H1 (cell line): ENCODE results near the gene ABCG8. TPM values are rescaled to one million over a fixed set of nuclear protein-coding genes. Genes with fewer than 3 reads are reported as not detected.

Source experiments
- CTCF ChIA-PET: fragments of 300-600 bp; sonication (Branson Sonifier 250); formaldehyde crosslinking; loops from one replicate; lab custom pipeline; 2021; ENCODE audit not compliant: partially characterized antibody; lab: Charles Lee
- POLR2A ChIA-PET: fragments of 300-600 bp; sonication (Branson Sonifier 250); formaldehyde crosslinking; loops from one replicate; lab custom pipeline; 2021; ENCODE audit warnings: inconsistent platforms; ENCODE audit not compliant: partially characterized antibody; lab: Charles Lee
- DNase-seq, 2 experiments: peaks; one replicate each; pipeline versions ENCODE4 v3.0.0 to v3.0.0-alpha.2; 2010 to 2022; ENCODE audit warnings: low spot score in 2 of 2, low read depth in 1 of 2, mixed read lengths in 1 of 2
- FAIRE-seq: peaks from 2 replicates; lab custom pipeline; 2011; peaks lifted over from hg19 to GRCh38; lab: Jason Lieb, UNC
- H2AFZ ChIP-seq: 2 replicates; pipeline ENCODE4 v1.8.1; 2012; ENCODE audit warnings: low read length, inconsistent platforms
- H2AK5ac ChIP-seq: 2 replicates; pipeline ENCODE4 v1.6.1; 2013; ENCODE audit warnings: low read depth, low read length
- H2BK120ac ChIP-seq: replicated peaks from 2 replicates; pipeline ENCODE3; 2013; ENCODE audit warnings: low read depth, low read length, inconsistent platforms
- H2BK12ac ChIP-seq: 2 replicates; pipeline ENCODE4 v1.6.1; 2013; ENCODE audit warnings: low read depth, low read length
- H2BK15ac ChIP-seq: 2 replicates; pipeline ENCODE4 v1.6.1; 2013; ENCODE audit warnings: low read length
- H2BK20ac ChIP-seq: 2 replicates; pipeline ENCODE4 v1.6.1; 2013; ENCODE audit warnings: low read length
- H2BK5ac ChIP-seq: 2 replicates; pipeline ENCODE4 v1.6.1; 2013; ENCODE audit warnings: low read depth, low read length
- H3K14ac ChIP-seq: 2 replicates; pipeline ENCODE4 v1.6.1; 2013; ENCODE audit warnings: inconsistent platforms; ENCODE audit not compliant: insufficient read length
- H3K18ac ChIP-seq: 2 replicates; pipeline ENCODE4 v1.6.1; 2013; ENCODE audit warnings: low read length; ENCODE audit errors: extremely low read depth
- H3K23ac ChIP-seq: 2 replicates; pipeline ENCODE4 v1.6.1; 2013; ENCODE audit warnings: inconsistent platforms; ENCODE audit not compliant: insufficient read length
- H3K23me2 ChIP-seq: 2 replicates; pipeline ENCODE4 v1.6.1; 2013; ENCODE audit warnings: low read depth, low read length
- H3K27ac ChIP-seq: 2 replicates; pipeline ENCODE4 v1.6.1; 2011; ENCODE audit warnings: low read depth, low read length, inconsistent platforms
- H3K27me3 ChIP-seq, 4 experiments: replicated peaks in 1 of 4; 1 replicate in 1 of 4; 2 replicates in 3 of 4; pipeline versions ENCODE4 v1.6.1 to v1.8.1; 2011 to 2013; ENCODE audit warnings: low read length in 3 of 4, mild to moderate bottlenecking in 3 of 4, inconsistent platforms in 2 of 4, mixed read lengths in 2 of 4, moderate library complexity in 1 of 4; ENCODE audit not compliant: control insufficient read depth in 3 of 4, insufficient read depth in 3 of 4; ENCODE audit errors: extremely low read depth in 1 of 4
- H3K36me3 ChIP-seq, 4 experiments: 2 replicates each; pipeline versions ENCODE4 v1.6.1 to v1.8.1; 2011 to 2013; ENCODE audit warnings: mild to moderate bottlenecking in 4 of 4, low read length in 3 of 4, moderate library complexity in 2 of 4, control low read depth in 1 of 4, inconsistent platforms in 1 of 4; ENCODE audit not compliant: insufficient read depth in 4 of 4, control insufficient read depth in 2 of 4
- H3K4ac ChIP-seq: replicated peaks from 2 replicates; pipeline ENCODE3; 2013; ENCODE audit warnings: low read length, low read depth, mixed read lengths, inconsistent platforms; ENCODE audit not compliant: insufficient read length
- H3K4me1 ChIP-seq, 4 experiments: replicated peaks in 1 of 4; 1 replicate in 1 of 4; 2 replicates in 3 of 4; pipeline versions ENCODE4 v1.6.1 to v1.8.1; 2011 to 2013; ENCODE audit warnings: low read length in 3 of 4, inconsistent platforms in 2 of 4, mixed read lengths in 1 of 4; ENCODE audit not compliant: insufficient read depth in 4 of 4, control insufficient read depth in 3 of 4
- H3K4me2 ChIP-seq, 2 experiments: 2 replicates each; pipeline versions ENCODE4 v1.6.1 to v1.8.1; 2011 to 2013; ENCODE audit warnings: low read depth in 2 of 2, low read length in 2 of 2, control low read depth in 1 of 2, inconsistent platforms in 1 of 2, mild to moderate bottlenecking in 1 of 2; ENCODE audit not compliant: insufficient read depth in 1 of 2
- H3K4me3 ChIP-seq, 4 experiments: fragments of 200-600, 300-600 bp in 1 of 4; sonication (generic), shearing (Covaris generic), sonication (Bioruptor Twin) in 1 of 4; 2 replicates each; pipeline versions ENCODE4 v1.5.1 to v1.8.1; 2011 to 2016; ENCODE audit warnings: low read length in 4 of 4, low read depth in 3 of 4, control low read depth in 2 of 4, inconsistent platforms in 2 of 4, mild to moderate bottlenecking in 2 of 4, mixed read lengths in 1 of 4, moderate library complexity in 1 of 4; ENCODE audit not compliant: insufficient read depth in 2 of 4; ENCODE audit errors: extremely low read depth in 1 of 4
- H3K56ac ChIP-seq: replicated peaks from 2 replicates; pipeline ENCODE3; 2013; ENCODE audit warnings: low read depth, mild to moderate bottlenecking, mixed read lengths, low read length, inconsistent platforms; ENCODE audit not compliant: insufficient read length
- H3K79me1 ChIP-seq: 2 replicates; pipeline ENCODE4 v1.6.1; 2013; ENCODE audit warnings: low read depth, low read length, control low read depth
- H3K79me2 ChIP-seq, 2 experiments: 2 replicates each; pipeline versions ENCODE4 v1.6.1 to v1.8.1; 2012 to 2013; ENCODE audit warnings: low read length in 2 of 2, mild to moderate bottlenecking in 2 of 2, inconsistent platforms in 1 of 2; ENCODE audit not compliant: insufficient read depth in 2 of 2, control insufficient read depth in 1 of 2
- H3K9ac ChIP-seq, 4 experiments: replicated peaks in 1 of 4; 1 replicate in 1 of 4; 2 replicates in 3 of 4; pipeline versions ENCODE4 v1.6.1 to v1.8.1; 2011 to 2013; ENCODE audit warnings: low read depth in 3 of 4, low read length in 3 of 4, control low read depth in 2 of 4, mild to moderate bottlenecking in 2 of 4, moderate library complexity in 2 of 4, inconsistent platforms in 1 of 4; ENCODE audit errors: extremely low read depth in 1 of 4
- H3K9me3 ChIP-seq, 2 experiments: 2 replicates each; pipeline versions ENCODE4 v1.6.1 to v1.8.1; 2012 to 2013; ENCODE audit warnings: mild to moderate bottlenecking in 2 of 2, moderate library complexity in 2 of 2, control low read depth in 1 of 2, inconsistent platforms in 1 of 2, low read depth in 1 of 2, low read length in 1 of 2, mixed read lengths in 1 of 2; ENCODE audit not compliant: insufficient read depth in 2 of 2
- H4K20me1 ChIP-seq, 2 experiments: replicated peaks in 1 of 2; 2 replicates each; pipeline versions ENCODE3 to v1.8.1; 2011 to 2013; ENCODE audit warnings: inconsistent platforms in 2 of 2, low read length in 2 of 2, mild to moderate bottlenecking in 1 of 2; ENCODE audit not compliant: insufficient read depth in 2 of 2, control insufficient read depth in 1 of 2
- H4K5ac ChIP-seq: 2 replicates; pipeline ENCODE4 v1.6.1; 2013; ENCODE audit warnings: low read length, low read depth, mixed read lengths, inconsistent platforms; ENCODE audit not compliant: insufficient read length
- H4K8ac ChIP-seq: 2 replicates; pipeline ENCODE4 v1.8.0; 2013; ENCODE audit warnings: mild to moderate bottlenecking, moderate library complexity, low read length, inconsistent platforms; ENCODE audit not compliant: insufficient read depth; ENCODE audit errors: extremely low read depth
- H4K91ac ChIP-seq: replicated peaks from 2 replicates; pipeline ENCODE3; 2013; ENCODE audit warnings: low read length, mixed read lengths, inconsistent platforms; ENCODE audit not compliant: insufficient read length
- FOSL1 ChIP-seq: IDR thresholded peaks from 2 replicates; pipeline ENCODE4 v1.6.1; 2011; ENCODE audit warnings: mild to moderate bottlenecking, low read depth, low read length, moderate library complexity; ENCODE audit not compliant: insufficient read depth
- KDM4A ChIP-seq: IDR thresholded peaks from one replicate; pipeline ENCODE4 v1.7.1; 2012; ENCODE audit warnings: low read depth, mild to moderate bottlenecking, moderate library complexity, low read length, inconsistent platforms; ENCODE audit not compliant: severe bottlenecking
- ZNF274 ChIP-seq: IDR thresholded peaks from 2 replicates; pipeline ENCODE4 v1.7.0; 2012; ENCODE audit warnings: low read length, borderline replicate concordance; ENCODE audit errors: extremely low read depth
- WGBS, 2 experiments: shearing (Covaris generic) in 1 of 2; methylation state at CpG; one replicate each; pipeline versions ENCODE4 v1.1.6 to v1.1.7; 2013 to 2015; ENCODE audit warnings: low lambda C conversion rate in 2 of 2, mixed read lengths in 2 of 2, inconsistent platforms in 1 of 2, low coverage in 1 of 2, missing lambda C conversion rate in 1 of 2; ENCODE audit not compliant: insufficient replicate concordance in 2 of 2, insufficient coverage in 1 of 2, insufficient read length in 1 of 2; ENCODE audit errors: extremely low coverage in 1 of 2, missing lambda C conversion rate in 1 of 2; 5-methylcytosine and 5-hydroxymethylcytosine counted together
- polyA plus RNA-seq, 7 experiments: library from polyadenylated mRNA; depleted of rRNA in 3 of 7; stranded (reverse) in 5 of 7; unstranded in 2 of 7; fragments of >200 nt in 5 of 7; fragments of 200-250 nt in 2 of 7; gene quantifications; 1 replicate in 5 of 7; 2 replicates in 1 of 7; 4 replicates in 1 of 7; pipeline versions ENCODE4 v1.2.1 to v1.2.3, GENCODE V29; 2011 to 2013; ENCODE audit warnings: missing spikeins in 2 of 7, mixed read lengths in 2 of 7
- total RNA-seq: library from RNA; stranded (reverse); fragmentation: NEBNext Ultra II Directional; extraction: Animal tissue kit (Norgen Biotek cat#: 25700); gene quantifications from 2 replicates; pipeline ENCODE4 v1.2.1, GENCODE V29; 2021

ABCG8 gene
- total and polyA plus RNA-seq, 2 of the 8 experiments (the other 6 are each of a cell fraction or from before 2014, with no cell fraction given) = not detected

- WGBS, 2 experiments = 91% methylated on average over 9 of the region's 9 CpGs; no CpG with 5 or more reads in 1 of the 2 experiments
- no peak overlapping the region for H2BK120ac ChIP-seq
- no peak overlapping the region for H3K23ac ChIP-seq
- H3K9ac ChIP-seq = no peak overlapping the region
- H3K18ac ChIP-seq = no peak overlapping the region
- DNase-seq (no peak), FAIRE-seq (no peak)
- no peak overlapping the region for H2AK5ac ChIP-seq
- H3K23me2 ChIP-seq = no peaks in the 10 kb centered on the region
- no peak overlapping the region for H3K4me3 ChIP-seq
- ChIA-PET POLR2A (no interaction called here), CTCF (interaction anchor here (0.7 to 1.5 kb wide), 3 partner anchors 182 to 190 kb away, joined by 3 read pairs; no protein-coding TSS in a partner anchor)
- no peaks in the 10 kb centered on the region for H3K4me1 ChIP-seq
- H4K91ac ChIP-seq = no peak overlapping the region
- H3K79me2 ChIP-seq = no peaks in the 10 kb centered on the region
- H3K79me1 ChIP-seq = no peaks in the 10 kb centered on the region
- no peak overlapping the region for H2AFZ ChIP-seq
- no peak overlapping the region for H2BK12ac ChIP-seq
- no peak overlapping the region for H3K4ac ChIP-seq
- no peaks in the 10 kb centered on the region for H3K9me3 ChIP-seq
- no peaks in the 10 kb centered on the region for H4K20me1 ChIP-seq
- no peak overlapping the region for H3K56ac ChIP-seq
- no peaks in the 10 kb centered on the region; a peak in 1 of 8 replicates for H3K36me3 ChIP-seq
- H4K5ac ChIP-seq = no peak overlapping the region
- no peaks in the 10 kb centered on the region for H3K27me3 ChIP-seq
- H3K27ac ChIP-seq = no peak overlapping the region
- H3K4me2 ChIP-seq = no peak overlapping the region
- H4K8ac ChIP-seq = no peak overlapping the region
- no peak overlapping the region for H2BK15ac ChIP-seq
- no peak overlapping the region for H2BK5ac ChIP-seq
- H2BK20ac ChIP-seq = no peak overlapping the region
- no peak overlapping the region for H3K14ac ChIP-seq
- TF ChIP-seq FOSL1 (no peak), ZNF274 (no peak), KDM4A (no peak)
These were observed 43.8 kb upstream of the ABCG8 start for GRCh38 chr2:43794956-43795355.
